Measurements from ENCODE around the gene MESP2. TPM values are rescaled to one million over a fixed set of nuclear protein-coding genes. Genes with fewer than 3 reads are reported as not detected.

Gene MESP2
- total and polyA plus RNA-seq, 2 of the 8 experiments (the other 6 are each of a cell fraction or from before 2014, with no cell fraction given): 0.35 to 0.80 TPM

GRCh38 chr15:89807689-89808088, 31.6 kb downstream of the MESP2 start:
- Histone ChIP-seq H2AK5ac (ENCODE audit: low read depth, low read length) (no peak overlapping the region), H4K91ac (replicated peaks; ENCODE audit: insufficient read length, low read length) (no peak overlapping the region), H3K4me3 (ENCODE audit: extremely low read depth in 1 of 4, insufficient read depth in 2 of 4, low read depth in 3 of 4, low read length in 4 of 4) (no peak overlapping the region), H4K5ac (ENCODE audit: insufficient read length, low read depth, low read length) (no peak overlapping the region), H3K79me2 (ENCODE audit: control insufficient read depth in 1 of 2, insufficient read depth in 2 of 2, low read length in 2 of 2) (no peaks in the 10 kb centered on the region), H3K9me3 (ENCODE audit: insufficient read depth in 2 of 2, low read depth in 1 of 2, low read length in 1 of 2) (no peaks in the 10 kb centered on the region), H3K27ac (ENCODE audit: low read depth, low read length) (no peak overlapping the region), H3K4me2 (ENCODE audit: insufficient read depth in 1 of 2, low read depth in 2 of 2, low read length in 2 of 2) (no peak overlapping the region), H2BK5ac (ENCODE audit: low read depth, low read length) (no peak overlapping the region), H3K36me3 (ENCODE audit: control insufficient read depth in 2 of 4, insufficient read depth in 4 of 4, low read length in 3 of 4) (no peaks in the 10 kb centered on the region), H3K23ac (ENCODE audit: insufficient read length) (no peak overlapping the region), H2AFZ (ENCODE audit: low read length) (no peak overlapping the region), H3K79me1 (ENCODE audit: low read depth, low read length) (no peaks in the 10 kb centered on the region), H3K4me1 (replicated peaks in 1 of 4; ENCODE audit: control insufficient read depth in 3 of 4, insufficient read depth in 4 of 4, low read length in 3 of 4) (peaks cover 0 to 13% (median 1%) of the 10 kb centered on the region in 4 experiments; a peak in 4 of 7 replicates), H2BK20ac (ENCODE audit: low read length) (no peak overlapping the region), H2BK12ac (ENCODE audit: low read depth, low read length) (no peak overlapping the region), H3K56ac (replicated peaks; ENCODE audit: insufficient read length, low read depth, low read length) (no peak overlapping the region), H4K8ac (ENCODE audit: extremely low read depth, insufficient read depth, low read length) (no peak overlapping the region), H3K23me2 (ENCODE audit: low read depth, low read length) (no peaks in the 10 kb centered on the region), H3K27me3 (replicated peaks in 1 of 4; ENCODE audit: control insufficient read depth in 3 of 4, extremely low read depth in 1 of 4, insufficient read depth in 3 of 4, low read length in 3 of 4) (no peaks in the 10 kb centered on the region), H3K14ac (ENCODE audit: insufficient read length) (no peak overlapping the region), H3K9ac (replicated peaks in 1 of 4; ENCODE audit: extremely low read depth in 1 of 4, low read depth in 3 of 4, low read length in 3 of 4) (no peak overlapping the region), H2BK120ac (replicated peaks; ENCODE audit: low read depth, low read length) (no peak overlapping the region), H3K4ac (replicated peaks; ENCODE audit: insufficient read length, low read depth, low read length) (no peak overlapping the region), H2BK15ac (ENCODE audit: low read length) (no peak overlapping the region), H4K20me1 (replicated peaks in 1 of 2; ENCODE audit: control insufficient read depth in 1 of 2, insufficient read depth in 2 of 2, low read length in 2 of 2) (no peaks in the 10 kb centered on the region), H3K18ac (ENCODE audit: extremely low read depth, low read length) (no peak overlapping the region)
- CTCF ChIA-PET (ENCODE audit: partially characterized antibody): interaction anchor here (1.3 to 2.8 kb wide), 3 partner anchors 10 to 81 kb away, joined by 4 to 11 read pairs (median 5); no protein-coding TSS in a partner anchor
- FAIRE-seq: no peak
- 88% methylated on average over 6 of the region's 6 CpGs; no CpG with 5 or more reads in 1 of the 2 experiments for WGBS, 2 experiments (ENCODE audit: extremely low coverage in 1 of 2, insufficient coverage in 1 of 2, insufficient read length in 1 of 2, insufficient replicate concordance in 2 of 2, low coverage in 1 of 2, low lambda C conversion rate in 2 of 2, missing lambda C conversion rate in 1 of 2)
- POLR2A ChIA-PET (ENCODE audit: partially characterized antibody): interaction anchor here (1.4 kb wide), 1 partner anchor 24 kb away, joined by 4 read pairs; no protein-coding TSS in a partner anchor
- no peak for DNase-seq (ENCODE audit: low read depth in 1 of 2, low spot score in 2 of 2)
- TF ChIP-seq BRCA1 (IDR thresholded peaks at IDR 0.05; ENCODE audit: low read depth, low read length): no peak
- no peak for TF ChIP-seq RFX5 (IDR thresholded peaks at IDR 0.05; ENCODE audit: borderline replicate concordance, low read depth, low read length)
- no peak for TF ChIP-seq YY1 (IDR thresholded peaks at IDR 0.05; ENCODE audit: low read depth, low read length)
- TF ChIP-seq MAFK (IDR thresholded peaks at IDR 0.05; ENCODE audit: low read depth, low read length): no peak
- no peak for TF ChIP-seq KDM4A (IDR thresholded peaks at IDR 0.05; ENCODE audit: low read depth, low read length, severe bottlenecking)
- TF ChIP-seq E2F6 (IDR thresholded peaks at IDR 0.05): no peak
- no peak for TF ChIP-seq RNF2 (IDR thresholded peaks at IDR 0.05; ENCODE audit: borderline replicate concordance, low read depth, low read length, missing control alignments, poor library complexity, severe bottlenecking)
